GM23248 (cell line): Measurements from ENCODE around the gene R3HDM4. TPM values are rescaled to one million over a fixed set of nuclear protein-coding genes. Genes with fewer than 3 reads are reported as not detected.

Experiments used
- DNase-seq: peaks from one replicate; pipeline ENCODE4 v3.0.0-alpha.2; 2015
- H2AFZ ChIP-seq: fragments of 200-600 bp; sonication (generic); 2 replicates; pipeline ENCODE4 v1.6.1; 2016; ENCODE audit warnings: antibody characterized with exemption
- H3F3A ChIP-seq: fragments of 200-600 bp; sonication (generic); 2 replicates; pipeline ENCODE4 v1.6.1; 2016; ENCODE audit warnings: mild to moderate bottlenecking, antibody characterized with exemption, mixed run types; ENCODE audit not compliant: insufficient read depth
- H3K27ac ChIP-seq: fragments of 200-600 bp; sonication (generic); 2 replicates; pipeline ENCODE4 v1.5.1; 2016; ENCODE audit warnings: mild to moderate bottlenecking
- H3K27me3 ChIP-seq: fragments of 200-600 bp; sonication (generic); replicated peaks from 2 replicates; pipeline ENCODE4 v1.6.1; 2016; ENCODE audit warnings: mild to moderate bottlenecking; ENCODE audit not compliant: insufficient read depth
- H3K36me3 ChIP-seq: fragments of 200-600 bp; sonication (generic); 2 replicates; pipeline ENCODE4 v1.6.1; 2016; ENCODE audit warnings: low read depth, mild to moderate bottlenecking
- H3K4me1 ChIP-seq: fragments of 200-600 bp; sonication (generic); 2 replicates; pipeline ENCODE4 v1.6.1; 2016; ENCODE audit warnings: mild to moderate bottlenecking; ENCODE audit not compliant: insufficient read depth
- H3K4me2 ChIP-seq: fragments of 200-600 bp; sonication (generic); one replicate; pipeline ENCODE4 v1.6.1; 2016; ENCODE audit warnings: mild to moderate bottlenecking; ENCODE audit not compliant: unreplicated experiment
- H3K4me3 ChIP-seq: fragments of 200-600 bp; sonication (generic); 2 replicates; pipeline ENCODE4 v1.5.1; 2016; ENCODE audit warnings: mild to moderate bottlenecking
- H3K79me2 ChIP-seq: fragments of 200-600 bp; sonication (generic); 2 replicates; pipeline ENCODE4 v1.6.1; 2016; ENCODE audit warnings: mild to moderate bottlenecking; ENCODE audit not compliant: insufficient read depth
- H3K9ac ChIP-seq: fragments of 200-600 bp; sonication (generic); 2 replicates; pipeline ENCODE4 v1.6.1; 2016; ENCODE audit warnings: mild to moderate bottlenecking
- H3K9me2 ChIP-seq: fragments of 200-600 bp; sonication (generic); 2 replicates; pipeline ENCODE4 v1.6.1; 2016; ENCODE audit warnings: mixed run types, mild to moderate bottlenecking, moderate library complexity; ENCODE audit not compliant: insufficient read depth
- H3K9me3 ChIP-seq: fragments of 200-600 bp; sonication (generic); one replicate; pipeline ENCODE4 v1.6.1; 2017; ENCODE audit warnings: low read depth
- H4K20me1 ChIP-seq: fragments of 200-600 bp; sonication (generic); 2 replicates; pipeline ENCODE4 v1.6.0; 2016; ENCODE audit not compliant: insufficient read depth
- EZH2 ChIP-seq: fragments of 200-600 bp; sonication (generic); IDR thresholded peaks from 2 replicates; pipeline ENCODE4 v1.6.1; 2018; ENCODE audit warnings: antibody characterized with exemption, mild to moderate bottlenecking; ENCODE audit not compliant: insufficient read depth, poor library complexity, severe bottlenecking
- EZH2phosphoT487 ChIP-seq: fragments of 200-600 bp; sonication (generic); IDR thresholded peaks from 2 replicates; pipeline ENCODE4 v1.6.1; 2018; ENCODE audit warnings: antibody characterized with exemption, moderate library complexity, mild to moderate bottlenecking, low read depth; ENCODE audit not compliant: insufficient read depth
- WGBS, 2 experiments: methylation state at CpG; one replicate each; pipeline ENCODE4 v1.1.6; 2015 to 2017; ENCODE audit warnings: low lambda C conversion rate in 2 of 2, low coverage in 1 of 2; ENCODE audit errors: missing lambda C conversion rate in 2 of 2; 5-methylcytosine and 5-hydroxymethylcytosine counted together
- in situ Hi-C: fragments of 300-500 bp; cut with MboI; formaldehyde crosslinking; loops from 2 replicates; pipeline ENCODE4 v1.15.0; 2020
- polyA plus RNA-seq: library from polyadenylated mRNA; unstranded; fragments of >200 nt; fragmentation: Nextera tagmentation; extraction: Ambion mirVana; gene quantifications from 2 replicates; pipeline ENCODE4 v1.2.1, GENCODE V29; 2016
- total RNA-seq: library from RNA; depleted of rRNA; stranded (reverse); fragments of >200 nt; shearing (Covaris generic); gene quantifications from 2 replicates; pipeline ENCODE4 v1.2.3, GENCODE V29; 2014

The R3HDM4 gene
- total and polyA plus RNA-seq, 2 experiments from 2014 or later, result 50.9 to 52.7 TPM

DNA sequence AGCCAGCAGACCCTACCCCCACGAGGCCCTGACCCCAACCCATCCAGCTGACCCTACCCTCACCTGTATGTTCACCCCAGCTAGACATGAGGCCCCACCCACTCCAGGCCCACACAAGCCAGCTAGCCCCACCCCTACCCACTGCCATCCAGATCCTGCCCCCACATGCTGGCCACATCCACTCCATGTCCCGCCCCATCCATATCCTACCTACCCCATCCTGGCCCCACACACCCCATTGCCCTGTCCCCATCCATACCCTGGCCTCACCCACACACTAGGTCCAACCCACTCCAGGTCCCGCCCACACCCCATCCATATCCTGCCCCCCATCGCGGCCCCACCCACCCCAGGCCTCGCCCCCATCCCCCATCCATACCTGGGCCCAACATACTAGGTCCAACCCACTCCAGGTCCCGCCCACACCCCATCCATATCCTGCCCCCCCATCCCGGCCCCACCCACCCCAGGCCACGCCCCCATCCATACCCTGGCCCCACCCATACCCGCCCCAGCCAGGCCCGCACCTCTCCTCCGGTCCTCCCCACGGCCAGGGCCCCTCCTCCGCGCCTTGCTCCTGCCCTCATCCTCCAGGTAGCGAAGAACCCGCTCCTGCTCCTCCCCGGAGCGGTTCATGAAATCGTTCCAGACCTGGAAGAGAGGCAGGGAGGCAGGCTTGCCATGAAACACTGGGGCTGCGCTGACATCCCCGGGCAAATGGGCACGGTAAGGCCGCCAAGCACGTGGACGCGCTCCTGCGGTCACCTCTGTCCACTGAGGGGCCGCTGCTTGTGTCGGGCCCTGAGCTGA is 12.5 kb downstream of the R3HDM4 start:
- Histone ChIP-seq H3K36me3 (no peaks in the 10 kb centered on the region), H3K4me3 (no peak overlapping the region), H3K79me2 (peaks cover 33% of the 10 kb centered on the region), H2AFZ (no peak overlapping the region), H3K9me2 (no peaks in the 10 kb centered on the region), H3K9ac (no peak overlapping the region), H3K27me3 (no peaks in the 10 kb centered on the region), H4K20me1 (no peaks in the 10 kb centered on the region), H3K4me1 (no peaks in the 10 kb centered on the region), H3K4me2 (no peak overlapping the region), H3K27ac (no peak overlapping the region), H3K9me3 (no peaks in the 10 kb centered on the region), H3F3A (no peaks in the 10 kb centered on the region)
- no peak for DNase-seq
- TF ChIP-seq EZH2 (no peak), EZH2phosphoT487 (no peak)
- in situ Hi-C loops, result no loop called here
- WGBS, 2 experiments, result 86 to 90% methylated on average over 16 to 30 of the region's 30 CpGs

DNA sequence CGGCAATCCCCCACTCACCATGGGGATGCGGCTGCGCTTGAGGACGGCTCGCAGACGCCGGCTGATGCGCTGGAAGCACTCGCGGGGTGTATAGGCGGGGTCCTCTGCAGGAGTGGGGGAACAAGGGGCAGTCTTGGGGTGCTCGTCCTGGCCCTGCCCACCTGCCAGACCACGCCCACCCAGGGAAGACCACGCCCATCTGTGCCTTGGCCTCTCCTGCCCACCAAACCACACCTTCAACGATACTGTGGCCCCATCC is 13.0 kb downstream of the R3HDM4 start:
- no peak overlapping the region for H3K27ac ChIP-seq
- no peaks in the 10 kb centered on the region for H3F3A ChIP-seq
- in situ Hi-C loops, result no loop called here
- H3K27me3 ChIP-seq, result no peaks in the 10 kb centered on the region
- peaks cover 28% of the 10 kb centered on the region for H3K79me2 ChIP-seq
- no peak for TF ChIP-seq EZH2
- TF ChIP-seq EZH2phosphoT487, result no peak
- H3K4me3 ChIP-seq, result no peak overlapping the region
- H3K4me1 ChIP-seq, result no peaks in the 10 kb centered on the region
- no peak overlapping the region for H3K4me2 ChIP-seq
- DNase-seq, result no peak
- H4K20me1 ChIP-seq, result no peaks in the 10 kb centered on the region
- H2AFZ ChIP-seq, result no peak overlapping the region
- no peaks in the 10 kb centered on the region for H3K9me3 ChIP-seq
- no peaks in the 10 kb centered on the region for H3K9me2 ChIP-seq
- WGBS, 2 experiments, result 91 to 93% methylated on average over 12 to 14 of the region's 15 CpGs
- no peak overlapping the region for H3K9ac ChIP-seq
- no peaks in the 10 kb centered on the region for H3K36me3 ChIP-seq

DNA sequence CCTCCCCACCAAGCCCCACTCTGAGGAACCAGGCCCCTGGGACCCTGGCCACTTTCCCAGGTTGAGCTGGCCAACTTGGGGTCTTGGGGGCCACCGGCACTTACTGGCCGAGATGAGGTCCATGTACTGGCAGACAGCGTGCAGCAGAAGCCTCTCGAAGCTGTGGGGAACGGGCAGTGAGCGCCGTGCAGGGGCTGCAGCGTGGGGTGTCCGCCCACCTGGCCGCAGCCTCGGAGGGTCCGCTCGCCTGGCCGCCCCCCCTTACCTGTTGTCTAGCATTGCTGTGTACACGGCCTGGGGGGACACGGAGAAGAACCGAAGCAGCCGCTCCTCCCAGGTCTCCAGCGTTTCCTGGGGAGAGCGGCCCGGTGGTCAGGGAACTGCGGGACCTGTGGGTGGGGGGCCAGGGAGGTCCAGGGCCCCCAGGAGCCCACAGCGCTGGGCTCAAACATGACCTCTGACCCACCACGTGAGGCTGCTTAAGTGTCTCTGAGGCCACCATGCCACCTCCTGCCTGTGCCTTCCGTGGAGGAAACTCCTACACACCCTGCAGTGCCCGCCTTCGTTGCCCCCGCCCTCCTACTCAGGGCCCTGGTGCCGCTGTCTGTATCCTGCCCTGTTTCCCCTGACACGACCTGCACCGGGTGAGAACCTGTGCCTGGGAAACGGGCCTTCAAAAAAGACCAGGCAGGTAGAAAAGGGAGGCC is 13.5 kb downstream of the R3HDM4 start:
- Histone ChIP-seq H2AFZ (no peak overlapping the region), H3F3A (peaks cover 1% of the 10 kb centered on the region; the same call in 1 of the 2 replicates), H3K4me1 (no peaks in the 10 kb centered on the region), H3K27ac (no peak overlapping the region), H3K4me3 (no peak overlapping the region), H3K27me3 (no peaks in the 10 kb centered on the region), H3K4me2 (no peak overlapping the region), H3K9me2 (no peaks in the 10 kb centered on the region), H3K79me2 (peaks cover 23% of the 10 kb centered on the region), H3K36me3 (no peaks in the 10 kb centered on the region), H4K20me1 (no peaks in the 10 kb centered on the region), H3K9me3 (no peaks in the 10 kb centered on the region), H3K9ac (no peak overlapping the region)
- 86 to 87% methylated on average over 29 to 31 of the region's 32 CpGs for WGBS, 2 experiments
- DNase-seq, result no peak
- in situ Hi-C loops, result no loop called here
- no peak for TF ChIP-seq EZH2phosphoT487

DNA sequence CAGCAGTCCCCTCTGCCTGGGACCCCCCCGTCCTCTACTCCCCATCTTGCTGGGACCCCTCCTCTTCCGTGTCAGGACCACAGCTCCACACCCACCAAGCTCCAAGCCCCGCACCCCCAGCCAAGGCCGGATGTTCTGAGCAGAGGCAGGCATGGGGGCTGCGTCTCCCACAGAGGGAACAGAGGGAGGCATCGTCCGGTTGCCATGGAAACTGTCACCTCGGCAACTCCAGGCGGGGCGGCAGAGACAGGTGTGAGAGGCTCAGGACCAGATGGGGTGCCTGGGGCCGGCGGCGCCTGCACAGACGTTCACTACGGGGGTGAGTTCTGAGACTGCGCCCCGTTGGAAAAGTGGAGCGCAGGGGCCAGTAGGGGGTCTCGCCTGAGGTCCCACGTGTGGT is 14.4 kb downstream of the R3HDM4 start:
- Histone ChIP-seq H3K27ac (no peak overlapping the region), H4K20me1 (no peaks in the 10 kb centered on the region), H3F3A (peaks cover 10% of the 10 kb centered on the region), H3K9ac (no peak overlapping the region), H3K36me3 (no peaks in the 10 kb centered on the region), H3K27me3 (no peaks in the 10 kb centered on the region), H3K4me2 (no peak overlapping the region), H3K79me2 (peaks cover 17% of the 10 kb centered on the region), H3K4me3 (no peak overlapping the region), H3K4me1 (no peaks in the 10 kb centered on the region), H2AFZ (no peak overlapping the region), H3K9me2 (no peaks in the 10 kb centered on the region), H3K9me3 (no peaks in the 10 kb centered on the region)
- TF ChIP-seq EZH2phosphoT487 (no peak), EZH2 (no peak)
- WGBS, 2 experiments, result 78 to 81% methylated on average over 20 of the region's 20 CpGs
- in situ Hi-C loops, result no loop called here
- no peak for DNase-seq
